ENCODE data around the gene GPHN. TPM values are rescaled to one million over a fixed set of nuclear protein-coding genes. Genes with fewer than 3 reads are reported as not detected.
"Not testable (repeated sequence)": the region's sequence is repeated elsewhere in the genome, so short reads cannot be mapped to it uniquely, and the experiment has no call there.

Gene GPHN
- total and polyA plus RNA-seq, 7 donors, result 8.1 to 39.7 (median 22.3) TPM

DNA sequence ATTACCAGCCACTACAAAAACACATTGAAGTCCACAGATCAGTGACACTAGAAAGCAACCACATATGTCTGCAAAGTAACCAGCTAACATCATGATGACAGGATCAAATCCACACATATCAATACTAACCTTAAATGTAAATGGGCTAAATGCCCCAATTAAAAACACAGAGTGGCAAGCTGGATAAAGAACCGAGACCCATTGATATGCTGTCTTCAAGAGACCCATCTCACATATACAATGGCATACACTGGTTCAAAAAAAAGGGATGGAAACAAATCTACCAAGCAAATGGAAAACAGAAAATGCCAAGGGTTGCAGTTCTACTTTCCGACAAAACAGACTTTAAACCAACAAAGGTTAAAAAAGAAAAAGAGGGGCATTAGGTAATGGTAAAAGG is 307.7 kb downstream of the GPHN start:
- Histone ChIP-seq H3K36me3 (ENCODE audit: insufficient read depth in 1 of 2, low read depth in 1 of 2) (no peaks in the 10 kb centered on the region), H3K4me1 (no peaks in the 10 kb centered on the region), H3K27ac (no peak overlapping the region), H3K27me3 (ENCODE audit: insufficient read depth in 3 of 3, low read length in 2 of 3) (no peaks in the 10 kb centered on the region), H3K9me3 (peaks cover 24% of the 10 kb centered on the region), H3K4me3 (no peak overlapping the region)
- DNase-seq (no peak), ATAC-seq (no peak)
- TF ChIP-seq, protein P1, sequence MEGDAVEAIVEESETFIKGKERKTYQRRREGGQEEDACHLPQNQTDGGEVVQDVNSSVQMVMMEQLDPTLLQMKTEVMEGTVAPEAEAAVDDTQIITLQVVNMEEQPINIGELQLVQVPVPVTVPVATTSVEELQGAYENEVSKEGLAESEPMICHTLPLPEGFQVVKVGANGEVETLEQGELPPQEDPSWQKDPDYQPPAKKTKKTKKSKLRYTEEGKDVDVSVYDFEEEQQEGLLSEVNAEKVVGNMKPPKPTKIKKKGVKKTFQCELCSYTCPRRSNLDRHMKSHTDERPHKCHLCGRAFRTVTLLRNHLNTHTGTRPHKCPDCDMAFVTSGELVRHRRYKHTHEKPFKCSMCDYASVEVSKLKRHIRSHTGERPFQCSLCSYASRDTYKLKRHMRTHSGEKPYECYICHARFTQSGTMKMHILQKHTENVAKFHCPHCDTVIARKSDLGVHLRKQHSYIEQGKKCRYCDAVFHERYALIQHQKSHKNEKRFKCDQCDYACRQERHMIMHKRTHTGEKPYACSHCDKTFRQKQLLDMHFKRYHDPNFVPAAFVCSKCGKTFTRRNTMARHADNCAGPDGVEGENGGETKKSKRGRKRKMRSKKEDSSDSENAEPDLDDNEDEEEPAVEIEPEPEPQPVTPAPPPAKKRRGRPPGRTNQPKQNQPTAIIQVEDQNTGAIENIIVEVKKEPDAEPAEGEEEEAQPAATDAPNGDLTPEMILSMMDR (IDR thresholded peaks at IDR 0.05), result no peak
- intact Hi-C loops (cut with DNase I), result no loop called here
- 96 to 99% (median 99%) methylated on average over 2 of the region's 2 CpGs for WGBS, 3 donors

DNA sequence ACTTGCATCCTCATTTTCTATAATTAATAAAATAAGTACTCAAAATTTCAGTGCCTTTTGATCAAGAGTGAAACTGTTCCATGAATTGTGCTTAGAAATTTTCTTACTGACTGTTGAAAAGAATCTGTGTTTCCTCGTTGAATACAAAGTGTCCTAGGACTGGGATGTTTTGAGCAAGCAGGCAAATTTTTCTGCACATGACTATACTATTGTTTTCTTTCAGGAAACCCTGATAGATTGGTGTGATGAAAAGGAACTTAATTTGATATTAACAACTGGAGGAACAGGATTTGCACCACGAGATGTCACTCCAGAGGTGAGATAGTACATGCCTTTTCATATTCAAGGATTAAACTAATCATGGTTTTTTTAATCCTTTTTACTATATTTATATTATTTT is 316.3 kb downstream of the GPHN start:
- intact Hi-C loops (cut with DNase I), result no loop called here
- TF ChIP-seq, protein P1 (IDR thresholded peaks at IDR 0.05), result no peak
- 47 to 49% (median 48%) methylated on average over 2 of the region's 2 CpGs for WGBS, 3 donors
- H3K36me3 ChIP-seq (ENCODE audit: insufficient read depth in 1 of 2, low read depth in 1 of 2), result no peaks in the 10 kb centered on the region
- no peak overlapping the region for H3K27ac ChIP-seq
- H3K9me3 ChIP-seq, result no peaks in the 10 kb centered on the region
- H3K4me1 ChIP-seq, result no peaks in the 10 kb centered on the region
- H3K27me3 ChIP-seq (ENCODE audit: insufficient read depth in 3 of 3, low read length in 2 of 3), result no peaks in the 10 kb centered on the region
- DNase-seq (no peak), ATAC-seq (no peak)
- H3K4me3 ChIP-seq, result no peak overlapping the region

DNA sequence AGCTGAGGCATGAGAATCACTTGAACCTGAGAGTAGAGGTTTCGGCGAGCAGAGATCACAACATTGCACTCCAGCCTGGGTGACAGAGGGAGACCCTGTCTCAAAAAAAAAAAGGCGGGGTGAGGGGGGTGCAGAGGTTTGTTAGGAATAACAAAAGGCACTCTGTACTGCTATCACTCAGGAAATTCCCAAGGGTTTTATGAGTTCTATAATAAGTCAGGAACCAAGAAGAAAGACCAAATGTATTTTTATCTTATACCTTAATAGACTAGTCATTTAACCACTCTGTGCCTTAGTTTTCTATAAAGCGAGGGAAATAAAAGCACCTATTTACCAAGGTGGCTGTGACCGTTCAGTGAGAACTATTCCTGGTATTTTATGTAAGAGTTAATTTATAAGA is 319.2 kb downstream of the GPHN start:
- 92 to 100% (median 98%) methylated on average over 5 of the region's 5 CpGs for WGBS, 3 donors
- intact Hi-C loops (cut with DNase I), result no loop called here
- TF ChIP-seq, protein P1 (IDR thresholded peaks at IDR 0.05), result no peak
- DNase-seq, result no peak
- no peaks in the 10 kb centered on the region for H3K4me1 ChIP-seq
- H3K4me3 ChIP-seq, result no peak overlapping the region
- ATAC-seq, result no peak
- no peaks in the 10 kb centered on the region for H3K9me3 ChIP-seq
- H3K27ac ChIP-seq, result no peak overlapping the region
- no peaks in the 10 kb centered on the region for H3K27me3 ChIP-seq (ENCODE audit: insufficient read depth in 3 of 3, low read length in 2 of 3)
- no peaks in the 10 kb centered on the region for H3K36me3 ChIP-seq (ENCODE audit: insufficient read depth in 1 of 2, low read depth in 1 of 2)

DNA sequence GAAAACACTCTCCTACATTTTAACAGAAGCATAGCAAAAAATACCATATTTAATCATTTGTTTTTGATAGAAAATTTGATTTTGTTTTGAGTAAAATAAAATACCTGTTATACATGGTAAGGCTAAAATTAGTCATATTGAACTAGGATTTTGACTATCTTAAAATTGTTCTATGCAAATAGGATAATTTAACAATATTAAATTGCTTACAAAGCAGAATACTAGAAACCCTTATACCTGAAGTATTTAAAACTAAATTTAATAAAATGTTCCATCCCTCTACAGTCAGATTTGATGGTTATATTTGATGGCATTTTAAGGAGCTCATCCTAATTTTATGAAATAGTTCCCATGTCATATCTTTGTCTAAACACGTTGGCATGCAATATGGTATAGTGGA is 323.2 kb downstream of the GPHN start:
- Histone ChIP-seq H3K36me3 (ENCODE audit: insufficient read depth in 1 of 2, low read depth in 1 of 2) (no peaks in the 10 kb centered on the region), H3K9me3 (no peaks in the 10 kb centered on the region), H3K27me3 (ENCODE audit: insufficient read depth in 3 of 3, low read length in 2 of 3) (no peaks in the 10 kb centered on the region), H3K4me3 (no peak overlapping the region), H3K27ac (no peak overlapping the region), H3K4me1 (no peaks in the 10 kb centered on the region)
- intact Hi-C loops (cut with DNase I), result no loop called here
- no peak for ATAC-seq
- DNase-seq, result no peak
- 96 to 98% (median 96%) methylated on average over 1 of the region's 1 CpG for WGBS, 3 donors
- TF ChIP-seq, protein P1 (IDR thresholded peaks at IDR 0.05), result no peak

DNA sequence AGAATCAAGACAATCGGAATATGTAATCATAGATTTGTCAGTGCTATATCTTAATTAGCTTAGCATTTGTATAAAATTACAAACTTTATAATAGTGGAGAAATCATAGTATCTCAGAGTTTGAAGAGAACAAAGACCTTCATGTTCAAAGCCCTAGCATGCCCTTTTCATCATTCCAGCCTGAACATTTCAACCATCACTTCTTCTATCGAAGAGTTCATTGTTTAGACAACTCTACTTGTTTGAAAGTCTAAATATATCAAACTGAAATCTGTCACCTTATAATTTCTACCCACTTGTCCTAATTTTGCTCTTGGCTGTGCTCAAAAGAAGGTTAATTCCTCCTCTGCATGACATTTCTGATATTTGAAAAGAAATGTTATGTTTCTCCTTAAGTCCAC is 325.9 kb downstream of the GPHN start:
- Histone ChIP-seq H3K36me3 (ENCODE audit: insufficient read depth in 1 of 2, low read depth in 1 of 2) (no peaks in the 10 kb centered on the region), H3K9me3 (no peaks in the 10 kb centered on the region), H3K27ac (no peak overlapping the region), H3K27me3 (ENCODE audit: insufficient read depth in 3 of 3, low read length in 2 of 3) (no peaks in the 10 kb centered on the region), H3K4me3 (no peak overlapping the region), H3K4me1 (no peaks in the 10 kb centered on the region)
- intact Hi-C loops (cut with DNase I), result no loop called here
- ATAC-seq (no peak), DNase-seq (no peak)
- WGBS, 3 donors, result 96 to 100% (median 97%) methylated on average over 2 of the region's 2 CpGs
- TF ChIP-seq, protein P1 (IDR thresholded peaks at IDR 0.05), result no peak

DNA sequence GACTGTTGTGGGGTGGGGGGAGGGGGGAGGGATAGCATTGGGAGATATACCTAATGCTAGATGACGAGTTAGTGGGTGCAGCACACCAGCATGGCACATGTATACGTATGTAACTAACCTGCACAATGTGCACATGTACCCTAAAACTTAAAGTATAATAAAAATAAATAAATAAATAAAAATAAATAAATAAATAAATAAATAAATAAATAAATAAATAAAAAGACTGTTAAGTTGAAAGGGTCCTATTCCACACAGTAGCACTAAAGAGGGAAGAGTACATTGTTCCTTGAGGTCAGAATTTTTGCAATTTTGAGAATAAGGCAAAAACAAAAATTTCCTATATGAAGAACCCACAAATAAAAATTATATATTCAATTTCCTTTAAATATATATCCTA is 329.5 kb downstream of the GPHN start:
- intact Hi-C loops (cut with DNase I), result not testable (repeated sequence)
- WGBS, 3 donors, result 100% methylated on average over 1 of the region's 2 CpGs

More for the DNA sequence above, 329.5 kb downstream of the GPHN start:
- DNase-seq; H3K27me3 ChIP-seq (ENCODE audit: insufficient read depth in 3 of 3, low read length in 2 of 3); H3K27ac ChIP-seq; H3K9me3 ChIP-seq; H3K36me3 ChIP-seq (ENCODE audit: insufficient read depth in 1 of 2, low read depth in 1 of 2); H3K4me3 ChIP-seq; ATAC-seq; H3K4me1 ChIP-seq: not testable (repeated sequence)
